RWPE1 (cell line): Measurements from ENCODE around the gene LMNTD2.
A peak's percentile ranks its signal among the peaks of the same experiment; 100 is the strongest.

Experiments
- CTCF ChIA-PET: fragments of 350-600 bp; sonication (Branson Sonifier 250); formaldehyde crosslinking; extraction: SDS; loops from one replicate; lab custom pipeline; 2021; lab: Yijun Ruan, JAX
- POLR2A ChIA-PET: fragments of 400-600 bp; formaldehyde crosslinking; extraction: SDS; loops from one replicate; lab custom pipeline; 2020; ENCODE audit warnings: antibody characterized with exemption; ENCODE audit not compliant: low non-redundant PET; lab: Yijun Ruan, JAX
- DNase-seq: peaks from one replicate; pipeline ENCODE4 v3.0.0; 2012; ENCODE audit warnings: low spot score
- H3K27ac ChIP-seq: fragments of 450-650 bp; 2 replicates; pipeline ENCODE4 v1.5.1; 2017
- TF ChIP-seq, protein P1 (sequence below): fragments of 450-650 bp; conservative IDR thresholded peaks from 2 replicates; pipeline ENCODE4 v1.5.1; 2017; ENCODE audit warnings: low read depth, mild to moderate bottlenecking

LMNTD2 gene

DNA sequence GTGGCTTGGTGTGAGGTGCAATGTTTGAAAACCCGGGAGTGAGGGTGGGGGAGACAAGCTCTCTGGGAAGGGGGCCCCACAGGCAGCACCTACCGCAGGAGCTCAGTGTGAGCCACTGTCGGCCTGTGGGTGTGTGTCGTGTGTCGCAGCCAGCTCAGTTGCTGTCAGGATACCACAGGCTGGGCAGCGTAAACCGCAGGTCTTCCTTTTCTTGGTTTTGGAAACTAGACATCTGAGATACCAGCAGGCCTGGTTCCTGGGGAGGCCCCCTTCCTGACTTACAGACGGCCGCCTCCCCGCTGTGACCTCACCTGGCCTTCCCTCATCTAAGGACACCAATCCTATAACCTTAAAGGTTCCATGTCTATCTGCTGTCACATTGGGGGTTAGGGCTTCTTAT lies 35.8 kb upstream of the LMNTD2 start:
- POLR2A ChIA-PET = no interaction called here
- no peak for DNase-seq
- TF ChIP-seq, protein P1, sequence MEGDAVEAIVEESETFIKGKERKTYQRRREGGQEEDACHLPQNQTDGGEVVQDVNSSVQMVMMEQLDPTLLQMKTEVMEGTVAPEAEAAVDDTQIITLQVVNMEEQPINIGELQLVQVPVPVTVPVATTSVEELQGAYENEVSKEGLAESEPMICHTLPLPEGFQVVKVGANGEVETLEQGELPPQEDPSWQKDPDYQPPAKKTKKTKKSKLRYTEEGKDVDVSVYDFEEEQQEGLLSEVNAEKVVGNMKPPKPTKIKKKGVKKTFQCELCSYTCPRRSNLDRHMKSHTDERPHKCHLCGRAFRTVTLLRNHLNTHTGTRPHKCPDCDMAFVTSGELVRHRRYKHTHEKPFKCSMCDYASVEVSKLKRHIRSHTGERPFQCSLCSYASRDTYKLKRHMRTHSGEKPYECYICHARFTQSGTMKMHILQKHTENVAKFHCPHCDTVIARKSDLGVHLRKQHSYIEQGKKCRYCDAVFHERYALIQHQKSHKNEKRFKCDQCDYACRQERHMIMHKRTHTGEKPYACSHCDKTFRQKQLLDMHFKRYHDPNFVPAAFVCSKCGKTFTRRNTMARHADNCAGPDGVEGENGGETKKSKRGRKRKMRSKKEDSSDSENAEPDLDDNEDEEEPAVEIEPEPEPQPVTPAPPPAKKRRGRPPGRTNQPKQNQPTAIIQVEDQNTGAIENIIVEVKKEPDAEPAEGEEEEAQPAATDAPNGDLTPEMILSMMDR = no peak
- H3K27ac ChIP-seq = no peak overlapping the region; the same call in none of the 2 replicates
- CTCF ChIA-PET = interaction anchor here (0.6 kb wide), 1 partner anchor 85 kb away, joined by 4 read pairs; no protein-coding TSS in a partner anchor

DNA sequence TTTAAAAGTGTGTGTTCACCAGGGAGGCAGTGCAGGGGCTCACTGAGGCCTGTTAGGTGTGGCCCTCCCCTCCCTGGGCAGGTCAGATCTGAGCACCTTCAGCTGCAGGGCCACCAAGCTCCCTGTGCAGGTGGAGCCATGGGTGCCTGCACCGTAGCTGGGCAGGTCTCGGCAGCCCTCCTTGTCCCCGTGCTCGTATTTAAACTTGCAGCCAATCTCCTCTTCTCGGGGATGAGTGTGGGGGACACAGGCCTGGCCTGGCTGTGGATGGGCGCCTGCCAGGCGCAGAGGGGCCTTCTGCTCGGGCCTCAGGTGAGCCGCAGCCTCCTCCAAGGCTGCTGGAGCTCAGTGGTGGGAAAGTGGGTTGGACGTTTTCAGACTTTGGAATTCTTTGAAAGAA lies 34.9 kb upstream of the LMNTD2 start:
- CTCF ChIA-PET = no interaction called here

DNA sequence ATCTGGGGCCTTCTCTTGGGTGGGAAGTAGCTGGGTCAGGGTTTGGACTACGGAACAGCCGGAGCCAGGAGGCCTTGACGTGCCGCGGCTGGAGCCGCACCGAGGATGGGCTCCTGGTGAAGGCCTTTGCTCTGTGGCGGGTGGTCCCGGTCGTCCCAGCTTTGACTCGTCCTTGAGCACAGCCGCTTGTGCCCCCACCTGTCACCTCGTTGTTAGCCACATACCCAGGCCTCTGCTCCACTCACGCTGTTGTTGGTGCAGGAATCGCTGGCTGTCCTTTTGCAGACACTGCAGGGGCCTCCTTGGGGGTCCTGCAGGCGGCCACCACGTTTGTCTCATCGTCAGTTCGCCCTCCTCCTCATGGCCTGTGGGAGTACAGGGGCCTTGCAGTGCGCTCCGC lies 32.8 kb upstream of the LMNTD2 start:
- ChIA-PET POLR2A (no interaction called here), CTCF (no interaction called here)
- H3K27ac ChIP-seq = 0 out of 2 replicates have a peak overlapping the region, but pooled peaks have one; percentile 35
- TF ChIP-seq, protein P1 = no peak
- DNase-seq = no peak

More for the DNA sequence above, 34.9 kb upstream of the LMNTD2 start:
- DNase-seq = no peak
- TF ChIP-seq, protein P1 = no peak
- POLR2A ChIA-PET = no interaction called here
- peak overlapping the region; percentile 43 for H3K27ac ChIP-seq

DNA sequence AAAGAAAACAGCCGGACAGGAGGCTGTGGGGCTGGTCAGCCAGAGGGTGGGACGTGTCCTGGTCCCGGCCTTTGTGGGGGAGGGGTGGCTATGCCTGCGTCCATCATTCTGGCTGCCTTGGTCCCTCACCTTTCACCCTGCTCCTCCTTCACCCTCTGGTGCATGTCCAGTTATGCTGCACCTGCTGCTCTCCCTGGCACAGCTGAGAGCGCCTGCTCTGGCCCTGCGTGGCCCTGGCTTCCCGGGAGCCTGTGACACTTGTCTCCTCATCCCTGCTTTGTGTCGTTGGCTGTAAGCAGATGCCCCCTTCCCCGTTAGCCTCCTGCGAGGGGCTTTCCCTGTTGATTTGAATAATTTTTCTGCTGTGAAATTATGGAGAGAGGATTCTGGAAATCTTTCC lies 32.4 kb upstream of the LMNTD2 start:
- H3K27ac ChIP-seq = no peak overlapping the region
- ChIA-PET CTCF (no interaction called here), POLR2A (no interaction called here)
- no peak for DNase-seq
- TF ChIP-seq, protein P1 = no peak

DNA sequence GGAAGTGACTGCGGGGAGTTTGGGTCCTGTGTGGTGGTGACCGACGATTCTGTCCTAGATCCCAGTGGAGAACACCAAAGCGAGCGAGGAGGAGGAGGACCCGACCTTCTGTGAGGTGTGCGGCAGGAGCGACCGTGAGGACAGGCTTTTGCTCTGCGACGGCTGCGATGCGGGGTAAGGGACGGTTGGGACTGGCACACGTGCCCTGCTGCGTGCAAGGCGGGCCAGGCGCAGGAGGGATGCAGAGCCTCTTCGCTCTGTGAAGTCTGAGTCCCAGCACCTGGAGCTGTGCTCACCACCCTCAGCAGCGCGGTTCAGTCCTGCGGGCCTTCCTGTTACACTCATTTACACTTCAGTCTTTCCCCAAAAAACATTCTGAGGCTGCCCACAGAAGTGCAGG lies 32.0 kb upstream of the LMNTD2 start:
- POLR2A ChIA-PET = no interaction called here
- CTCF ChIA-PET = no interaction called here
- no peak overlapping the region for H3K27ac ChIP-seq
- DNase-seq = no peak
- TF ChIP-seq, protein P1 = no peak

DNA sequence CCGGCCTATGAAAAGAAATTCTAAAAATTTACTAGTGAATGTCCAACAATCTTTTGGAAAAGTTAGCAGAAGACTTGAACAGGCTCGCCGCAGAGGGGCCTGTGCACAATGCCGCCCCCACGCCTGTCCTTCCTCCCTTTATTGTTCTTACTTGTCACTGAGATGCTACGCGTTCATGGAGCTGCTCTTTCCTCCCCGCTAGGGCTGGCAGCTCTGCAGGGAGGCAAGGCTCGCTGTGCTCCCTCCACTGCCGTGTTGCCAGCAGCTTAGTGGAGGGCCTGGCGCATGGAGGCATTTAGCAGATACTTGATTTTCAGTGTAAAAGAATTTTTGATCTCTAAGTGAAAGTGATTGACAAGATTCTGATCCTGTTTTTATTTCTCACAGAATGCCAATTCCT lies 30.5 kb upstream of the LMNTD2 start:
- CTCF ChIA-PET = no interaction called here
- TF ChIP-seq, protein P1 = no peak
- peak overlapping the region; percentile 9; the same call in 1 of the 2 replicates for H3K27ac ChIP-seq
- DNase-seq = no peak
- POLR2A ChIA-PET = no interaction called here
